ENCODE data around the gene FLOT2.
"Not testable (repeated sequence)": the region's sequence is repeated elsewhere in the genome, so short reads cannot be mapped to it uniquely, and the experiment has no call there.

FLOT2 gene

GRCh38 chr17:28895794-28896447 lies 1.6 kb downstream of the FLOT2 start:
- DNase-seq (ENCODE audit: low read depth): no peak

GRCh38 chr17:28893248-28894183 lies 4.0 kb downstream of the FLOT2 start:
- DNase-seq (ENCODE audit: low read depth): not testable (repeated sequence)

- no peak for DNase-seq (ENCODE audit: low read depth)
These were observed 5.5 kb downstream of the FLOT2 start for GRCh38 chr17:28892024-28892423.

- DNase-seq (ENCODE audit: low read depth): no peak
These were observed 6.3 kb downstream of the FLOT2 start for GRCh38 chr17:28891201-28891600.

- no peak for DNase-seq (ENCODE audit: low read depth)
These were observed 7.5 kb downstream of the FLOT2 start for GRCh38 chr17:28889996-28890395.

- DNase-seq (ENCODE audit: low read depth): no peak
These were observed 8.7 kb downstream of the FLOT2 start for GRCh38 chr17:28888832-28889231.

- DNase-seq (ENCODE audit: low read depth): no peak
These were observed 9.6 kb downstream of the FLOT2 start for GRCh38 chr17:28887871-28888471.

GRCh38 chr17:28885951-28886350 lies 11.6 kb downstream of the FLOT2 start:
- DNase-seq (ENCODE audit: low read depth): no peak

- DNase-seq (ENCODE audit: low read depth): no peak
These were observed 12.2 kb downstream of the FLOT2 start for GRCh38 chr17:28885363-28885762.

- no peak for DNase-seq (ENCODE audit: low read depth)
These were observed 13.4 kb downstream of the FLOT2 start for GRCh38 chr17:28883967-28884702.

- DNase-seq (ENCODE audit: low read depth): no peak
These were observed 15.2 kb downstream of the FLOT2 start for GRCh38 chr17:28882154-28882895.

GRCh38 chr17:28881533-28882056 lies 15.9 kb downstream of the FLOT2 start:
- DNase-seq (ENCODE audit: low read depth): no peak

- DNase-seq (ENCODE audit: low read depth): no peak
These were observed 17.0 kb downstream of the FLOT2 start for GRCh38 chr17:28880572-28880945.

GRCh38 chr17:28879886-28880571 lies 17.5 kb downstream of the FLOT2 start:
- no peak for DNase-seq (ENCODE audit: low read depth)

- peak; percentile 62 for DNase-seq (ENCODE audit: low read depth)
These were observed 18.6 kb downstream of the FLOT2 start for GRCh38 chr17:28878981-28879380.

- peak; percentile 68 for DNase-seq (ENCODE audit: low read depth)
These were observed 19.2 kb downstream of the FLOT2 start for GRCh38 chr17:28878158-28878910.

GRCh38 chr17:28877150-28877711 lies 20.3 kb downstream of the FLOT2 start:
- DNase-seq (ENCODE audit: low read depth): not testable (repeated sequence)

GRCh38 chr17:28875848-28876550 lies 21.5 kb downstream of the FLOT2 start:
- DNase-seq (ENCODE audit: low read depth): no peak

- no peak for DNase-seq (ENCODE audit: low read depth)
These were observed 22.8 kb downstream of the FLOT2 start for GRCh38 chr17:28874750-28875149.
